Measurements from ENCODE around the gene SLC5A11.
"Not testable (repeated sequence)": the region's sequence is repeated elsewhere in the genome, so short reads cannot be mapped to it uniquely, and the experiment has no call there.

SLC5A11 gene

GRCh38 chr16:24836836-24837235, 8.9 kb upstream of the SLC5A11 start:
- DNase-seq (no peak), ATAC-seq (no peak)

GRCh38 chr16:24837969-24838368, 7.8 kb upstream of the SLC5A11 start:
- ATAC-seq (no peak), DNase-seq (no peak)

GRCh38 chr16:24838554-24839266, 7.1 kb upstream of the SLC5A11 start:
- ATAC-seq, result no peak
- no peak for DNase-seq

GRCh38 chr16:24839347-24839972, 6.3 kb upstream of the SLC5A11 start:
- no peak for DNase-seq
- no peak for ATAC-seq

GRCh38 chr16:24841291-24841690, 4.5 kb upstream of the SLC5A11 start:
- no peak for DNase-seq
- no peak for ATAC-seq

- no peak for DNase-seq
- ATAC-seq, result no peak
Observed at GRCh38 chr16:24844101-24845030, 1.4 kb upstream of the SLC5A11 start.

DNA sequence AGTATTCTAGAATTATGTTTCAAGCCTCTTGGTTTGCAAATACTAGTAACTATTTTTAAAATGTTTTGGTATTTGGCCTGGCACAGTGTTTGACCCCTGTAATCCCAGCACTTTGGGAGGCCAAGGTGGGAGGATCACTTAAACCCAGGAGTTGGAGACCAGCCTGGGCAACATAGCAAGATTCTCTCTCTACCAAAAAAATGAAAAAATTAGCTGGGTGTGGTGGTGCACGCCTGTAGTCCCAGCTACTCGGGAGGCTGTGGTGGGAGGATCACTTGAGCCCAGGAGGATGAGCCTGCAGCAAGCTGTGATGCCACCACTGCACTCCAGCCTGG, 765 bp upstream of the SLC5A11 start:
- ATAC-seq, DNase-seq: not testable (repeated sequence)

- no peak for DNase-seq
- ATAC-seq, result no peak
Observed at GRCh38 chr16:24846548-24847357, 990 bp downstream of the SLC5A11 start.

DNA sequence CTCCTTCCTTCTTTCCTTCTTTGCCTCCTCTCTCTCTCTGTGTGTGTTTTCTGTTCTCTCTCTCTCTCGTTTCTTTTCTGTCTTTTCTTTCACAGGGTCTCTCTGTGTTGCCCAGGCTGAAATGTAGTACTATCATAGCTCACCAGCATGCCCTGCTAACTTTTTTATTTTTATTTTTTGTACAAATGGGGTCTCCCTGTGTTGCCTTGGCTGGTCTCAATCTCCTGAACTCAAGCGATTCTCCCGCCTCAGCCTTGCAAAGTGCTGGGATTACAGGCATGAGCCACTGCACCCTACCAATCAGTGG, 1.5 kb downstream of the SLC5A11 start:
- ATAC-seq (no peak), DNase-seq (no peak)

DNA sequence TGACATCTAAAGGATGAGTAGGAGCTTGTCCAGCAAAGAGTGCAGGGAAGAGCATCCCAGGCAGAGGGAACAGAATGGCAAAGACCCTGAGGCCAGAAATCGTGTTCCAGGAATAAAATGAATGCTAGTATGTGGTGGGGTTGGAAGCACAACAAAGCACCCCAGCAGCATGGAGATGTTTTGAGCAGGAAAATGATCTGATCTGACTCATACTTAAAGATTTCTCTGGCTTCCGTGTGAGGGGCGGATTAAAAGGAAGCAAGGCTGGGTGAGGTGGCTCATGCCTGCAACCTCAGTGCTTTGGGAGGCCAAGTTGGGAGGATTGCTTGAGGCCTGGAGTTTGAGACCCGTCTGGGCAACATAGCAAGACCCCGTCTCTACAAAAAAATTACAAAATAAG, 2.3 kb downstream of the SLC5A11 start:
- ATAC-seq (no peak), DNase-seq (no peak)

- DNase-seq (no peak), ATAC-seq (no peak)
Observed at GRCh38 chr16:24849641-24850040, 3.9 kb downstream of the SLC5A11 start.

DNA sequence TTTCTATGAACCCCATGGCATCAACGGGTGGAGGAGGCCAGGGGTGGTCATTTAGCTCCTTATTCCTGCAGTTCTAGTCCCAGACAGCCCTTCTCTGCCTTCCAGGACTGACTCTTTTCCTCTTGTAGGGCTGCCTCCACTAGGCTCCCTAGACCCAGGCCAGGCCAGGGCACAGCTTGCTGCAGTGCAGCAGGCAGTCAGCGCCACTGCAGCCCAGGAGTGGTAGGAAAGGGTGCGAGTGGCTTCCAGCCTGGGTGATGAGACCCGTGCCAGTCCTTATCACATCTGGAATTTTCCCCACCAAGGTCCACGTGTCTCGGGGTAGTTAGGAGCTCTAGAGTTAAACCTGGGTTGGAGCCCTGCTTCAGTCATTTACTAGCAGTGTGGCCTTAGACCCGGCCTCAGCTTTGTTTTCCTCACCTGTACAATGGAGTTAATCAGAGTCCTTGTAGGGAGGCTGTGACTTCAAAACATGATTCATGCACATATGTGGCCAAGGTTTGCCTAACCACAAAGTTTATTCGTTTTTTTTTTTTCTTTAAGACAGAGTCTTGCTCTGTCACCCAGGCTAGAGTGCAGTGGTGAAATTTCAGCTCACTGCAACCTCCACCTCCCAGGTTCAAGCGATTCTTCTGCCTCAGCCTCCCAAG, 4.7 kb downstream of the SLC5A11 start:
- DNase-seq (no peak), ATAC-seq (peak; percentile 66)

- peak; percentile 60 for ATAC-seq
- DNase-seq, result no peak
Observed at GRCh38 chr16:24851700-24852099, 5.9 kb downstream of the SLC5A11 start.

GRCh38 chr16:24852281-24852721, 6.5 kb downstream of the SLC5A11 start:
- DNase-seq, result no peak
- ATAC-seq, result no peak

DNA sequence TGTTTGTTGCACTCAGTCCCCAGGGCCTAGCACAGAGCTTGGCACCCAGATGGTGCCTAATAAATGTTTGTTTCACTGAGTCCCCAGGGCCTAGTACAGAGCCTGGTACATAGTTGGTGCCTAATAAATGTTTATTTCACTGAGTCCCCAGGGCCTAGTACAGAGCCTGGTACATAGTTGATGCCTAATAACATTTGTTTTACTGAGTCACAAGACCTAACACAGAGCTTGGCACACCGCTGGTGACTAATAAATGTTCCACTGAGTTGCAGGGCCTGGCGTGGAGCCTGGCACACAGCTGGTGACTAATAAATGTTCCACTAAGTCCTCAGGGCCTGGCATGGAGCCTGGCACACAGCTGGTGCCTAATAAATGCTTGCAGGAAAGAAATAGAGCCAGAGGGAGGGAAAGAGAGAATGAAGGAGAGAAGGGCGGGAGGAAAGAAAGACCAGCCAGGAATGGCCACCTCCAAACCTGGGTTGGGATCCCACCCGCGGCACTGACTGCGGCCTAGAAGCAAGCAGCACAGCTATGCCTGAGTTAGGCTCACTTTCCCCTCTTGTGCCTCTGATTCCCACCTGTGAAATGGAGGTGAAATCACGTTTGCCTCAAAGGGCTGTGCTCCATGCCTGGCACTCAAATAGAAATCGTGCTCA, 7.5 kb downstream of the SLC5A11 start:
- no peak for DNase-seq
- no peak for ATAC-seq

DNA sequence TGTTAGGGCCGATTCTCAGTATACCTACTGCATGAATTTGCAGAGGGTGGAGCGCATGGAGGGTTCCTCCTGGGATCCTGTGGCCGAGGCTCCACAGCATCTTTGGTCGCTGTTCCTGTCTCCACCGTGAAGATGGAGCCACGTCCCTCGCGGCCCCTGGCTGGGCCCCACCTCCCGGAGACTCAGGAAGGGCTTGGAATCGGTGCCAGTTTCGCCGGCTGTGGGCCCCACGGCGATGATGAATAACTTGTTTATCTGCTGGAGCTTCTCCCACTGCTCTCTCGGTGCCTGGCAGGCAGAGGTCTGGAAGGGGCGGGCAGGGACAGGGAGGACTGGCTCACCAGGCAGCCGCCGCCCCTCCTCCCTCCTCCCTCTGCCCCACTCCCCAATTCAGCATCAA, 8.1 kb downstream of the SLC5A11 start:
- DNase-seq (no peak), ATAC-seq (no peak)

DNA sequence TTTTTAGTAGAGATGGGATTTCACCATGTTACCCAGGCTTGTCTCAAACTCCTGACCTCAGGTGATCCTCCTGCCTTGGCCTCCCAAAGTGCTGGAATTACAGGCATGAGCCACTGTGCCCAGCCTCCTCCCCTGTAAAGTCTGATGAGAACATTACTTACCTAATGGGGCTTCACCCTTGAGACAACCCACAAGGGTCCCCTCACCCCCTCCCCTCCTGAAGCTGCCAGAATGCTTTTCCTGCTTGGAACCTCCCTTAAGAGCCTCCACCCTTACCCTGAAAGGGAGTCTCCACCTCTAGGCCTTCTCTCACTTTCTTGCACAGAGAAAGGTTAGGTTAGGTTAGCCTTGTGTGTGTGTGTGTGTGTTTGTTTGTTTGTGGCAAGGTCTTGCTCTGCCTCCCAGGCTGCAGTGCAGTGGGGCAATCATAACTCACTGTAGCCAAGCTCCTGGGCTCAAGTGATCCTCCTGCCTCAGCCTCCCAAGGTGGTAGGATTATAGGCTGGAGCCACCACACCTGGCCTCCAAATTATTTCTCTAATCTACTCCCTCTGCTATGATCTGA, 8.9 kb downstream of the SLC5A11 start:
- DNase-seq (no peak), ATAC-seq (no peak)

DNA sequence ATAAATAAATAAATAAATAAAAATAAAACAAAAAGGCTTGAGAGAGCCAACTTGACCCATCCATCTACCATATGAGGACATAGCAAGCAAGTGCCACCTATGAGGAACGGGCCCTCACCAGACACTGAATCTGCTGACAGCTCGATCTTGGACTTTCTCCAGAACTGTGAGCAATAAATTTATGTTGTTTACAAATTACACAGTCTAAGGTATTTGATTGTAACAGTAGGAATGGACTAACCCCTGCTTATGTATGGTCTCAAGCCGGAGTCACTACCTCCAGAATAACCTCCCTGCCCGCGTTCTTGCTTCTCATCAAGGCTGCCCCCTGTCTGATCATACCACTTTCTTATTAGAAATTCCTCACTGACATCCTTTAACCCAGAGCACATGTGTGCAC, 9.9 kb downstream of the SLC5A11 start:
- ATAC-seq, result no peak
- no peak for DNase-seq

DNA sequence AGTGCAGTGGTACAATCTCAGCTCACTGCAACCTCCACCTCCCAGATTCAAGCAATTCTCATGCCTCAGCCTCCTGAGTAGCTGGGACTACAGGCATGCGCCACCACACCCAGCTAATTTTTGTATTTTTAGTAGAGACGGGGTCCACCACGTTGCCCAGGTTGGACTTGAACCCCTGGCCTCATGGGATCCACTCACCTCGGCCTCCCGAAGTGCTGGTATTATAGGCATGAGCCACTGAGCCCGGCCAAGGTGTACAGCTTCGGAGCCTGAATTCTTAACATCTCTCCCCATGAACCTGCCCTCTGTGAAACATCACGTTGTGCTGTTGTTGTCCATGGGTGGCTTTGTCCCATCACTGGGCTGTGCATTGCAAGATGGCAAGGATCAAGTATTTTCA, 11.1 kb downstream of the SLC5A11 start:
- not testable (repeated sequence) for DNase-seq, ATAC-seq

GRCh38 chr16:24858219-24859041, 12.7 kb downstream of the SLC5A11 start:
- peak; percentile 61 for DNase-seq
- ATAC-seq, result no peak

Data from stimulated activated naive CD8-positive, alpha-beta T cell treated with anti-CD3 and anti-CD28 coated beads, Interleukin-15, Interleukin-2, amounts not matched to agents 100 U/mL and 50 U/mL, for 24 hours (primary cell).